Stomach smooth muscle (tissue), 2 donors: Measurements from ENCODE around the gene NPDC1.
"Not testable (repeated sequence)": the region's sequence is repeated elsewhere in the genome, so short reads cannot be mapped to it uniquely, and the experiment has no call there.

Source experiments
- H3K27ac ChIP-seq: one replicate; pipeline ENCODE4 v1.7.0; 2013; ENCODE audit warnings: mild to moderate bottlenecking, low read length, inconsistent platforms
- H3K27me3 ChIP-seq, 2 donors: one replicate each; pipeline ENCODE4 v1.7.0; 2013; ENCODE audit warnings: low read length in 2 of 2; ENCODE audit not compliant: insufficient read depth in 2 of 2, control insufficient read depth in 1 of 2
- H3K36me3 ChIP-seq, 2 donors: one replicate each; pipeline ENCODE4 v1.7.0; 2013; ENCODE audit warnings: low read length in 2 of 2; ENCODE audit not compliant: control insufficient read depth in 2 of 2, insufficient read depth in 2 of 2
- H3K4me1 ChIP-seq: one replicate; pipeline ENCODE4 v1.7.0; 2013; ENCODE audit warnings: low read length; ENCODE audit not compliant: control insufficient read depth, insufficient read depth
- H3K4me3 ChIP-seq, 2 donors: one replicate each; pipeline ENCODE4 v1.7.0; 2013; ENCODE audit warnings: low read length in 2 of 2
- H3K9ac ChIP-seq, 2 donors: one replicate each; pipeline ENCODE4 v1.7.0; 2013; ENCODE audit warnings: low read length in 2 of 2, mild to moderate bottlenecking in 1 of 2
- H3K9me3 ChIP-seq, 2 donors: one replicate each; pipeline ENCODE4 v1.7.0; 2013; ENCODE audit warnings: low read length in 2 of 2; ENCODE audit not compliant: control insufficient read depth in 2 of 2
- donor health status: healthy.
- donor health status: Pancreatic carcinoma.

NPDC1 gene

DNA sequence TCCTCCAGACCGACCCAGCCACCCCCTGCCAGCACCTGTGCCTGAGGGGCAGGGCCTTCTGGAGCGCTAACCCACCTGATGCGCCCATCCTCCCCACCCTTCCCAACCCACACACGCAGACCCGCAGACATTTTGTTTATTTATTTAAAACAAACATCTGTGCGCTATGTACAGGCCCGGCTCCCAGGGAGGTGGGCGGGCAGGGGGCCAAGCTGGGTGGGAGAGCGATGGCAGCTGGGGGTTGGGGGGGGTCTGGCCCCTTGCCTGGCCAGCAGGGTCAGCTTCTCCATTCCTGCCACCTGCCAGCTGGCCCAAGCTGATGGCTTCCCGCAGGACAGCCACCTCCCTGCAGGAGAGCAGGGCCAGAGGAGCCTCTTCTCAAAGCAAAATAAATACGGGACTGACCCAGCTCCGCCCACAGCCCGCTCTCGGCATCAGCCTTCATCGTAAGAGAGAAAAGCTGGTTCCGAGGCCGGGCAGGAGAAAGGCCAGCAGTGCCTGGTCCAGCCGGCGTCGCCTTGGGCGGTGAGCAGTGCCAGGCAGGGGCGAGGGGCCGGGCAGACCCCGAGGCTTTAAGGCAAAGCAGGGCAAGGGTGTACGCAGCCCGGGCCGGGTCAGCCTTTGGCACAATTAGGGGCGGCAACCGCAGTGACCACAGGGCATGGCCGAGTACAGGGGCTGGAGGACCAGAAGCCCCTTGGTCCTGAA is 38.7 kb downstream of the NPDC1 start:
- Histone ChIP-seq H3K4me1 (peaks cover 2% of the 10 kb centered on the region), H3K9me3 (no peaks in the 10 kb centered on the region), H3K4me3 (no peak overlapping the region), H3K9ac (no peak overlapping the region), H3K27ac (no peak overlapping the region), H3K36me3 (no peaks in the 10 kb centered on the region), H3K27me3 (no peaks in the 10 kb centered on the region)

DNA sequence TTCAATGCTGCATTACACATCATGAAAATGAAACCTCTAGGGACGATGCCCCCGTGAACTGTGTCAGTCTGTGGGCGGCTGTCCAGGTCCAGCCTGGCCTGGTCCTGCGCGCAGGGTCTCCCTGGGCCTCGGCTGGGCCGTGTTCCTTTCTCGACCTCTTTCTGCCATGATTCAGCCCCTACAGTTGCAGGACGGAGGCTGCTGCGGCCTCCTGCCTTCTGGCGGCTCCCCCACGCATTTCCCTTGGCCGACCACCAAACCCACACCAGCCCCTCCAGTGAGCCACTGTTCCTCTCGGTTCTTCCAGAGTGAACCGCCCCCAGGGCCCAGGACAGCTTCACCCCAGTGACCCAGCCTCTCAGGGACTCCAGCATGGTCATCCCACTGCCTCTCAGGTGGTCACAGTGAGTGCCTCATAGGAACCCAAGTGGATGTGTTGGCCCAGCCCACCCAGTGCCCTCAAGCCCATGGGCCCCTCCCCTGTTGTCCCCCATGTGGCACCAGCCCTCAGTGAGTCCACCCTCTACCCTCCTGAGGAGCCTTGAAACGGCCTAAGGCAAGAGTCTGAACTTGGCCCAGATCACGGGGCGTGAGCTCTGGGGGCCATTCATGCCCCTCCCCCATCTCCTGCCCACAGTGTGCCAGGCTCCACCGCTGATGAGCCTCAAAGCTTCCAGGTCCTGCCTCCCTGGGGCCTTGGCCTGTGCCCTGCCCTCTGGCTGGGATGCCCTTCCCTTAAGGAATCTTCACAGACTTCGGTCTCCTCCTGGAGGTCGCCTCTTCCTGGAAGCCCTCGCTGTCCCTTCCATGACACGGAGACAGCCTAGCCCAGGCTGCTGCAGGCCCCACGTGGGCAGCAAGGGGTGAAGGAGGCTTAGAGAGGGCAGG is 39.6 kb downstream of the NPDC1 start:
- Histone ChIP-seq H3K4me3 (no peak overlapping the region), H3K36me3 (no peaks in the 10 kb centered on the region), H3K27me3 (no peaks in the 10 kb centered on the region), H3K9ac (no peak overlapping the region), H3K27ac (no peak overlapping the region), H3K4me1 (peaks cover 2% of the 10 kb centered on the region), H3K9me3 (no peaks in the 10 kb centered on the region)

DNA sequence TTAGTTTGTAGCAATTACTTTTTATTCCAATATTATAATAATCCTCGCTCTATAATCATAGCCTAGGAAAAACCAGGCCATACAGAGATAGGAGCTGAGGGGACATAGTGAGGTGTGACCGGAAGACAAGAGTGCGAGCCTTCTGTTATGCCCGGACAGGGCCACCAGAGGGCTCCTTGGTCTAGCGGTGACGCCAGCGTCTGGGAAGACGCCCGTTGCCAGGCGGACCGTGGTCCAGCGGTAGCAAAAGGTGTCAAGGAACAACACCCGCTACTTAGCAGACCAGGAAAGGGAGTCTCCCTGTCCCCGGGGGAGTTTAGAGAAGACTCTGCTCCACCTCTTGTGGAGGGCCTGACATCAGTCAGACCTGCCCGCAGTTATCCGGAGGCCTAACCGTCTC is 41.7 kb downstream of the NPDC1 start:
- H3K36me3 ChIP-seq, H3K4me1 ChIP-seq, H3K27ac ChIP-seq, H3K9ac ChIP-seq, H3K4me3 ChIP-seq, H3K27me3 ChIP-seq, H3K9me3 ChIP-seq: not testable (repeated sequence)

DNA sequence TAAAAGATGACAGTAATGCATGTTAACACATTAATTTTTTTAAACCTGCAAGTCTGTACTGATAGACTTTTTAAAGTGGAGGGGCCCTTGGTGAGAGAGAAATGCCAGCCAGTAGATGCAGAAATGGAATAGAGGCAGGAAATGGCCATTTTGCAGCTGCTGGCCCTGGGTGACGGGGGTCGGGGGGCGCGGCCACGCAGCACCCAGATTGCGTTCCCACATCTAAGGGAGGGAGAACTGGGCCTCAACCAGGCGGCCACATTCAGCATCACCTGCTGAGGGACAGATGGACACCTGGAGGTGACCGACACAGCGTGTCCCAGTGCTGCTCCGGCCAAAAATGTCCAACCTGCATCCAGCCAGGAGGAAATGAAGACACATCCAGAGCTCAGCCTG is 43.3 kb downstream of the NPDC1 start:
- no peak overlapping the region for H3K9ac ChIP-seq
- H3K4me3 ChIP-seq: no peak overlapping the region
- peaks cover 2% of the 10 kb centered on the region for H3K4me1 ChIP-seq
- H3K27me3 ChIP-seq: peaks cover 2 to 5% of the 10 kb centered on the region in 2 donors
- H3K9me3 ChIP-seq: no peaks in the 10 kb centered on the region
- no peaks in the 10 kb centered on the region for H3K36me3 ChIP-seq
- no peak overlapping the region for H3K27ac ChIP-seq

GRCh38 chr9:137001857-137002645 is 43.9 kb downstream of the NPDC1 start:
- Histone ChIP-seq H3K27me3 (peaks cover 2 to 11% of the 10 kb centered on the region in 2 donors), H3K4me1 (peaks cover 5% of the 10 kb centered on the region), H3K9me3 (no peaks in the 10 kb centered on the region), H3K4me3 (no peak overlapping the region), H3K9ac (no peak overlapping the region), H3K36me3 (no peaks in the 10 kb centered on the region), H3K27ac (no peak overlapping the region)

DNA sequence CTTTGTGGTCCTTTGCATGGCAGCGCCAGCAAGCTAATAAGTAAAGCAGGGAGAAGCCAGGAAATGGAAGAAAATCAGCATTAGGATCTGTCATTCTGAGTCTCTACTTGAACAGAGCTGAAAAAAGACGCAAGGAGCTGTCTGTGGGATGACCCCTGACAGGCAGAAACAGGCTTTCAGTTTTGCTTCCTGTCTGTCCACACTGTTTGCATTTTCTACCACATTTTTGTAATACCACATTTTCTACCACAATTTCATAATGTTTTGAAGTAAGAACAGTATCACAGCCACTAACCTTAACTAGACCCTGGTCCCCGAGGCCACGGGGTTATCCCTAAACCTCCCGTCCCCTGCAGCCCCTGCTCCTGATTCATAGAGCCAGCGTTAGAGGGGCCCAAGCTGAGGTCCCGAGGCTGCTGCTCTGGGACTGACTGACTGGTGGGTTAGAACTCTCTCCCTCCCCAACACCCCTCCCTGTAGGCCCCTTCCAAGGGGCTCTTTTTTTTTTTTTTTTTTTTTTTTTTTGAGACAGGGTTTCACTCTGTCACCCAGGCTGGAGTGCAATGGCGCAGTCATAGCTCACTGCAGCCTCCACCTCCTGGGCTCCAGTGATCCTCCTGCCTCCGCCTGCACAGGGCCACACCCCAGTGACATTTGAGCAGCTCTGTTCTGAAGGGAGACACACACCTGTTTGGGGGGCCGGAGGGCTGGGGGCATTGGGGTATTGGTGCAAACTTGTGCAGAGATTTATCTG is 45.6 kb downstream of the NPDC1 start:
- H3K27ac ChIP-seq: no peak overlapping the region

DNA sequence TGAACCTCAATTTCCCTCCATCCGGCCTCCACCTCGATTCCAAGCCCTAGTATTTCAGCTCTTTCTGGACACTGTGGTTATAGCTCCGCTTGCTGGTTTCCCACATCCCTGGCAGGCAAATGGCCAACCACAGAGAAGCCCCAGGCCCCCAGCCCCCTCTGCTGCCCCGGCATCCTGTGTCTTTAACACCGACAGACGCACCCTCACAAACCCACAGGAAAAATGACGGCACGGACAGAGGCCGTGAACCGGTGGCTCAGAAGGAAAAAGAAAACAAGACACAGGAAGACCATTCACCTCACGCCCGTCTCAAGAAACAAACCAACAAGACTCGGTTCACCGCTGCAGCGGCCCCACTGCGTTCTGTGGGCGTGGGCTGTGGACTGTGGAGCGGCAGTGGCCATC is 48.1 kb downstream of the NPDC1 start:
- H3K27me3 ChIP-seq: peaks cover 11 to 34% of the 10 kb centered on the region in 2 donors
- H3K9ac ChIP-seq: no peak overlapping the region
- H3K4me3 ChIP-seq: no peak overlapping the region
- no peaks in the 10 kb centered on the region for H3K9me3 ChIP-seq
- no peak overlapping the region for H3K27ac ChIP-seq
- H3K36me3 ChIP-seq: peaks cover 0 to 2% of the 10 kb centered on the region in 2 donors
- H3K4me1 ChIP-seq: peaks cover 36% of the 10 kb centered on the region

More for the DNA sequence above, 45.6 kb downstream of the NPDC1 start:
- Histone ChIP-seq H3K4me3 (no peak overlapping the region), H3K27me3 (peaks cover 9 to 25% of the 10 kb centered on the region in 2 donors), H3K9me3 (no peaks in the 10 kb centered on the region), H3K36me3 (no peaks in the 10 kb centered on the region), H3K4me1 (peaks cover 17% of the 10 kb centered on the region), H3K9ac (no peak overlapping the region)

- Histone ChIP-seq H3K9ac (no peak overlapping the region), H3K4me3 (no peak overlapping the region), H3K36me3 (peaks cover 0 to 2% of the 10 kb centered on the region in 2 donors), H3K27me3 (peaks cover 11 to 34% of the 10 kb centered on the region in 2 donors), H3K9me3 (no peaks in the 10 kb centered on the region), H3K27ac (no peak overlapping the region), H3K4me1 (peaks cover 39% of the 10 kb centered on the region)
Observed at GRCh38 chr9:136997371-136997770, 48.6 kb downstream of the NPDC1 start.

DNA sequence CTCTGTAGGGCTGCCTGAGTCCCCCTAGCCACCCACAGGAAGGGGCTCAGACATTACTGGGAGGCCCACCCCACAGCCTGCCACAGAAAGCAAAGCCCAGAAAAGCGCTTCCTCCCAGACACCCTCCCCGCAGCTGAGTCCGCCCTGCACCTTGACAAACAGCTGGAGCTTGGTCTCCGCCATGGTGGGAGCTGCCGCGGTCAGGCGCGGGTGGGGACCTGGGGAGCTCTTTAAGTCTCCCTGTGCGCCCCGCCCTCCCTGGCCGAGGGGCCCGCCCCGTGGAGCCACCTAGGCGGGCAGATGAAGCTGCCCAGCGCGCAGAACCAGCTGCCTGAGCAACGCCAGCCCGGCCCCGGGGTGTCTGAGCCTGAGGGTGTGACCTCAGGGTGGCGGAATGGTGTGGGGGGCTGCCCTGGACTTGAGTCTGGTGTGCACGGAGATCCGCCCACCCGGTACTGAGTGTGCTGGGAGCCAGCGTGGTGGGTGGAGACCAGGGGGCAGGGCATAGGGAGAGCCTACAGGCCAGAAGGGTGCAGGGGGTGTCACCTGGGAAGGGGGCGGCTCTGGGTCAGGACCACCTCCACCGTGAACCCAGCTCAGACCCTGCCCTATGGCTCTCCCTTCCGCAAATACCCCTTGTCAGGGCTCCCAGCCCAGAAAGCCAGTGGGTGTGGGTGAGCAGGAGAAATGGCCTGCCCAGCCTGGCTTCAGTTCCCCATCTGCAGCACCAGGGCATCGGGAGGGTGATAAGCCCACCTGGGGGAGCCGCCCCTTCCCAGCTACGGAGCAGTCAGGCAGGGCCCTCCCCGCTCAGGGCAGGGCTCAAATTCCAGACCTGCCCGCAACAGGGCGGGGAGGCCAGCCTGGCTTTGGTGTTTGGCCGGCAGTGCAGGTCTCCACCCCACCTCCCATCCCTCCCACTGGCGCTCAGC is 49.4 kb downstream of the NPDC1 start, which contains the start of gene CLIC3:
Gene CLIC3, minus strand, starts transcription at position 208 of the 932 bp plus-strand sequence. Its CDS starts 25 bp downstream, at position 183.
- H3K4me3 ChIP-seq: peak within 1 kb of the TSS in 1 of 2 donors; percentile 8
- no peak within 1 kb of the TSS for H3K27ac ChIP-seq
- no peaks in the 10 kb centered on the region for H3K9me3 ChIP-seq
- H3K4me1 ChIP-seq: peaks cover 41% of the 10 kb centered on the region
- peaks cover 11 to 34% of the 10 kb centered on the region in 2 donors for H3K27me3 ChIP-seq
- H3K36me3 ChIP-seq: peaks cover 0 to 2% of the 10 kb centered on the region in 2 donors
- H3K9ac ChIP-seq: no peak within 1 kb of the TSS
